ENCODE data around the gene EBF3. TPM values are rescaled to one million over a fixed set of nuclear protein-coding genes. Genes with fewer than 3 reads are reported as not detected.

Gene EBF3
- total and polyA plus RNA-seq, 2 experiments from 2014 or later: 0.27 to 0.49 TPM

DNA sequence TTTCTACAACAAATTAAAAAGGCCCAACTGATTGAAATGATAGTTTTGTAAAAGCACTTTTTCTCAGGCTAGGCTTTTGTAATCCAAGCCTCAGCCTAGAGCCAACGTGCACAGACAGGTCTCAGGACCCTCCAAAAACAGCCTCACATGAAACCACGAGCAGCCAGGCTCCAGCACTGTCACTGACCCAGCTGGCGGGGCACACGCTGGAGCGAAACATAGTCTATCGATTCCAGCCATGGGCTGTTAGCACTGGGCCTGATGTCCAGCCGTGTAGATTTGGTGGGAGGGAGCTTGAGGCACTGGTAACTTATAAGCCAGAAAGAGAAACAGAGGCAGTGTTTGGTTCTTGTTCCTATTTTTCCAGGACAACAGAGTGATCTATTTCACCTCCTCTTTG, 104.5 kb downstream of the EBF3 start:
- Mint-ChIP-seq H3K9me3 (peaks cover 4% of the 10 kb centered on the region; the same call in 2 of the 3 replicates), H3K4me3 (no peak overlapping the region), H3K27me3 (ENCODE audit: insufficient read depth, low read depth, poor library complexity) (peaks cover 6% of the 10 kb centered on the region), H3K4me1 (peaks cover 10% of the 10 kb centered on the region), H3K36me3 (ENCODE audit: low read depth) (peaks cover 3% of the 10 kb centered on the region; the same call in 1 of the 3 replicates), H3K27ac (no peak overlapping the region)
- H3K9me2 ChIP-seq (ENCODE audit: insufficient read depth): no peaks in the 10 kb centered on the region
- no peaks in the 10 kb centered on the region for H3F3A ChIP-seq (replicated peaks; ENCODE audit: low read depth)
- no peak overlapping the region for H3K4me2 ChIP-seq
- no peaks in the 10 kb centered on the region for H3K79me2 ChIP-seq (replicated peaks; ENCODE audit: insufficient read depth)
- ATAC-seq (no peak), DNase-seq (ENCODE audit: low spot score) (no peak)
- no peaks in the 10 kb centered on the region for H3K27me3 ChIP-seq (ENCODE audit: insufficient read depth)
- H2AFZ ChIP-seq: no peak overlapping the region
- H3K27ac ChIP-seq (ENCODE audit: low read depth): no peak overlapping the region
- H4K20me1 ChIP-seq (replicated peaks; ENCODE audit: insufficient read depth): no peaks in the 10 kb centered on the region
- no peaks in the 10 kb centered on the region for H3K4me1 ChIP-seq (ENCODE audit: insufficient read depth)
- no peak for TF ChIP-seq ZNF331 (CRISPR knock-in tag; IDR thresholded peaks at IDR 0.05; ENCODE audit: low read depth)
- no peak for TF ChIP-seq STAT1 (IDR thresholded peaks at IDR 0.05; ENCODE audit: unreplicated experiment)
- no peak for TF ChIP-seq EZH2 (IDR thresholded peaks at IDR 0.05; ENCODE audit: low read depth, unreplicated experiment)
- TF ChIP-seq ETS1 (IDR thresholded peaks at IDR 0.05): no peak
- no peak for TF ChIP-seq JUNB (IDR thresholded peaks at IDR 0.05; ENCODE audit: unreplicated experiment)
- H3K4me3 ChIP-seq: no peak overlapping the region
- H3K36me3 ChIP-seq (ENCODE audit: insufficient read depth): no peaks in the 10 kb centered on the region

DNA sequence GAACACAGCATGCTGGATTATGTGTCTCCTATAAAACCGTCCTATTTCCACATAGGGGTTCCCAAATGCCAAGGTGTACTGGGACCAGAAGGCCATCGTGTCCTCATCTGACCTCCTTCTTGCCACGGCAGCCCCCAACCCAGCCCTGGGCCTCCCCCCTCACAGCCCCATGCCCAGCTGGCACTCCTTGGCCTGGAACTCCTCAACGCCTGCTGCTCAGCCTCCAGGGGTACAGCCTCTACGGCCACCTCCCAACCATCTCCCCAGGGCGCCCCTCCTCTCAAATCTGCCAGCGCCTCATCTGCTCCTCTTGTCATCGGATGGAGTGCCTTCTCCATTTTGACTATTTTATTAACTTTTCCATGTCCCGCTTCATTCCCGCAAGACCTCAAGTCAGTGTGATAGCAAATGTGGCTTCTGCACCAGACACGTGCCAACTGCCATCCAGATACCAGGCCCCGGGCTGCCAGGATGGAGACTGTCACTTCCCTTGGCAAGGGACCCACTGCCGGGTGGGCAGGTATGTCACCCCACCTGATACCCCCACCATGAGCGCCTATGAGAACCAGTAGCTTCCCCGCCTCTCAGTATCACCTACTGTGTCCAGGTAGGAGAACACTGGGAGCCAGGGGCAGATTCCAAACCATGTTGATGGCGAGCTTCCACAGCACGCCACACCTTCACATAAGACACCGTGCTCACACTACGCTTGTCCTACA, 106.7 kb downstream of the EBF3 start:
- Mint-ChIP-seq H3K27me3 (ENCODE audit: insufficient read depth, low read depth, poor library complexity) (peaks cover 6% of the 10 kb centered on the region), H3K4me1 (peaks cover 9% of the 10 kb centered on the region), H3K4me3 (no peak overlapping the region), H3K36me3 (ENCODE audit: low read depth) (peaks cover 3% of the 10 kb centered on the region; the same call in 1 of the 3 replicates), H3K27ac (no peak overlapping the region), H3K9me3 (peaks cover 4% of the 10 kb centered on the region; the same call in 2 of the 3 replicates)
- H3F3A ChIP-seq (replicated peaks; ENCODE audit: low read depth): no peaks in the 10 kb centered on the region
- H3K27ac ChIP-seq (ENCODE audit: low read depth): no peak overlapping the region
- H3K27me3 ChIP-seq (ENCODE audit: insufficient read depth): no peaks in the 10 kb centered on the region
- H3K36me3 ChIP-seq (ENCODE audit: insufficient read depth): no peaks in the 10 kb centered on the region
- H3K4me2 ChIP-seq: no peak overlapping the region
- H3K4me1 ChIP-seq (ENCODE audit: insufficient read depth): no peaks in the 10 kb centered on the region
- H3K79me2 ChIP-seq (replicated peaks; ENCODE audit: insufficient read depth): no peaks in the 10 kb centered on the region
- H3K4me3 ChIP-seq: no peak overlapping the region
- DNase-seq (ENCODE audit: low spot score): no peak
- H2AFZ ChIP-seq: no peak overlapping the region
- no peak for ATAC-seq
- H3K9me2 ChIP-seq (ENCODE audit: insufficient read depth): no peaks in the 10 kb centered on the region
- H4K20me1 ChIP-seq (replicated peaks; ENCODE audit: insufficient read depth): no peaks in the 10 kb centered on the region
- TF ChIP-seq JUNB (IDR thresholded peaks at IDR 0.05; ENCODE audit: unreplicated experiment) (no peak), EZH2phosphoT487 (IDR thresholded peaks at IDR 0.05; ENCODE audit: unreplicated experiment) (no peak), REST (IDR thresholded peaks at IDR 0.05; ENCODE audit: unreplicated experiment) (no peak), ZNF114 (CRISPR knock-in tag; IDR thresholded peaks at IDR 0.05) (no peak), ETS1 (IDR thresholded peaks at IDR 0.05) (no peak), STAT1 (IDR thresholded peaks at IDR 0.05; ENCODE audit: unreplicated experiment) (no peak), EZH2 (IDR thresholded peaks at IDR 0.05; ENCODE audit: low read depth, unreplicated experiment) (no peak)
